Measurements from ENCODE around the gene TARDBP.
A peak's percentile ranks its signal among the peaks of the same experiment; 100 is the strongest.
"Not testable (repeated sequence)": the region's sequence is repeated elsewhere in the genome, so short reads cannot be mapped to it uniquely, and the experiment has no call there.

Gene TARDBP

GRCh38 chr1:11044086-11044848 is 31.8 kb downstream of the TARDBP start:
- no peak for DNase-seq

- DNase-seq: no peak
Measured at GRCh38 chr1:11044849-11045427, 32.5 kb downstream of the TARDBP start.

- DNase-seq: peak; percentile 36
Measured at GRCh38 chr1:11045428-11046269, 33.2 kb downstream of the TARDBP start.

- DNase-seq: no peak
Measured at GRCh38 chr1:11046270-11046566, 33.8 kb downstream of the TARDBP start.

GRCh38 chr1:11046625-11047365 is 34.3 kb downstream of the TARDBP start, which contains the start of gene MASP2:
TSS of gene MASP2 (minus strand) at chr1:11047239. CDS start at chr1:11047207, 32 bp downstream.
- DNase-seq: no peak

GRCh38 chr1:11051121-11051520 is 38.7 kb downstream of the TARDBP start:
- not testable (repeated sequence) for DNase-seq

- DNase-seq: no peak
Measured at GRCh38 chr1:11051781-11052511, 39.5 kb downstream of the TARDBP start.

- DNase-seq: peak; percentile 37
Measured at GRCh38 chr1:11052839-11053757, 40.6 kb downstream of the TARDBP start.

GRCh38 chr1:11053758-11054137 is 41.3 kb downstream of the TARDBP start:
- DNase-seq: peak; percentile 47

GRCh38 chr1:11054181-11054580 is 41.7 kb downstream of the TARDBP start:
- no peak for DNase-seq

- no peak for DNase-seq
Measured at GRCh38 chr1:11054666-11055065, 42.2 kb downstream of the TARDBP start.

GRCh38 chr1:11055676-11056075 is 43.2 kb downstream of the TARDBP start:
- no peak for DNase-seq

- DNase-seq: no peak
Measured at GRCh38 chr1:11056504-11056903, 44.0 kb downstream of the TARDBP start.

GRCh38 chr1:11057477-11057876 is 45.0 kb downstream of the TARDBP start:
- no peak for DNase-seq

GRCh38 chr1:11058026-11058425 is 45.6 kb downstream of the TARDBP start:
- DNase-seq: no peak

GRCh38 chr1:11058595-11059154 is 46.2 kb downstream of the TARDBP start:
- DNase-seq: no peak

- peak; percentile 44 for DNase-seq
Measured at GRCh38 chr1:11059155-11059967, 46.9 kb downstream of the TARDBP start.

- DNase-seq: peak; percentile 94
Measured at GRCh38 chr1:11059968-11060830, 47.7 kb downstream of the TARDBP start, which contains the start of gene SRM. TSS of gene SRM (minus strand) at chr1:11060018. CDS start at chr1:11059943, 75 bp downstream.
